ENCODE data around the gene ANAPC7. TPM values are rescaled to one million over a fixed set of nuclear protein-coding genes. Genes with fewer than 3 reads are reported as not detected.
A peak's percentile ranks its signal among the peaks of the same experiment; 100 is the strongest.
"Not testable (repeated sequence)": the region's sequence is repeated elsewhere in the genome, so short reads cannot be mapped to it uniquely, and the experiment has no call there.

ANAPC7 gene
- total RNA-seq, 1 donor = 31.5 TPM

GRCh38 chr12:110436231-110436630 is 32.7 kb upstream of the ANAPC7 start:
- no peak overlapping the region for H3K27ac ChIP-seq (ENCODE audit: low read depth, low read length)
- TF ChIP-seq, protein P1, sequence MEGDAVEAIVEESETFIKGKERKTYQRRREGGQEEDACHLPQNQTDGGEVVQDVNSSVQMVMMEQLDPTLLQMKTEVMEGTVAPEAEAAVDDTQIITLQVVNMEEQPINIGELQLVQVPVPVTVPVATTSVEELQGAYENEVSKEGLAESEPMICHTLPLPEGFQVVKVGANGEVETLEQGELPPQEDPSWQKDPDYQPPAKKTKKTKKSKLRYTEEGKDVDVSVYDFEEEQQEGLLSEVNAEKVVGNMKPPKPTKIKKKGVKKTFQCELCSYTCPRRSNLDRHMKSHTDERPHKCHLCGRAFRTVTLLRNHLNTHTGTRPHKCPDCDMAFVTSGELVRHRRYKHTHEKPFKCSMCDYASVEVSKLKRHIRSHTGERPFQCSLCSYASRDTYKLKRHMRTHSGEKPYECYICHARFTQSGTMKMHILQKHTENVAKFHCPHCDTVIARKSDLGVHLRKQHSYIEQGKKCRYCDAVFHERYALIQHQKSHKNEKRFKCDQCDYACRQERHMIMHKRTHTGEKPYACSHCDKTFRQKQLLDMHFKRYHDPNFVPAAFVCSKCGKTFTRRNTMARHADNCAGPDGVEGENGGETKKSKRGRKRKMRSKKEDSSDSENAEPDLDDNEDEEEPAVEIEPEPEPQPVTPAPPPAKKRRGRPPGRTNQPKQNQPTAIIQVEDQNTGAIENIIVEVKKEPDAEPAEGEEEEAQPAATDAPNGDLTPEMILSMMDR (IDR thresholded peaks at IDR 0.05; ENCODE audit: extremely low read depth, low read depth, low read length) = no peak
- no peak overlapping the region for H3K4me2 ChIP-seq (ENCODE audit: insufficient read depth, low read length)
- H3K36me3 ChIP-seq (ENCODE audit: insufficient read depth, low read length) = peaks cover 55% of the 10 kb centered on the region
- H4K20me1 ChIP-seq (ENCODE audit: insufficient read depth, low read length) = no peaks in the 10 kb centered on the region
- H3K27me3 ChIP-seq (ENCODE audit: insufficient read depth, low read length) = no peaks in the 10 kb centered on the region
- no peak overlapping the region for H3K4me3 ChIP-seq (ENCODE audit: insufficient read depth, low read length)
- no peak overlapping the region for H2AFZ ChIP-seq (ENCODE audit: low read length)
- H3K9me3 ChIP-seq (ENCODE audit: low read depth, low read length) = no peaks in the 10 kb centered on the region
- peaks cover 14% of the 10 kb centered on the region for H3K4me1 ChIP-seq (ENCODE audit: insufficient read depth, low read length)
- H3K79me2 ChIP-seq (ENCODE audit: insufficient read depth, low read length) = peaks cover 4% of the 10 kb centered on the region
- peak; percentile 72 for DNase-seq (ENCODE audit: insufficient read length, low spot score, missing footprints)

DNA sequence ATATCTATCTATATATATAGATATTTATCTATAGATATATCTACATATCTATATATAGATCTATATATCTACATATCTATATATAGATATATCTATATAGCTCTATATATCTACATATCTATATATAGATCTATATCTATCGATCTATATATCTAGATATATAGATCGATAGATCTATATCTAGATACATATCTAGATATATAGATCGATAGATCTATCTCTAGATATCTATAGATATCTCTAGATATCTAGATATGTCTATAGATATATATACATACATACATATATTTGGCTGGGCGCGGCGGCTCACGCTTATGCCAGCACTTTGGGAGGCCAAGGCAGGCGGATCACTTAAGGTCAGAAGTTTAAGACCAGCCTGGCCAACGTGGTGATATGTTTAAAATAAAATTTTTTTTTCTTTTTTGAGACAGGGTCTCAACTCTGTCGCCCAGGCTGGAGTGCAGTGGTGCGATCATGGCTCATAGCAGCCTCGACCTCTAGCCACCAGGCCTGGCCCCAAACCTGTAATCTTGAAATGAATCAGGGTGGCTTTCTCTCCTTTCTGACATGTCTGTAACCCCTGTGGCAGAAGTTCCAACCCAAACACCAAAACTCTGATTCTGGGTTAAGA is 28.6 kb upstream of the ANAPC7 start:
- H3K36me3 ChIP-seq (ENCODE audit: insufficient read depth, low read length) = peaks cover 22% of the 10 kb centered on the region
- no peaks in the 10 kb centered on the region for H3K79me2 ChIP-seq (ENCODE audit: insufficient read depth, low read length)
- no peak overlapping the region for H2AFZ ChIP-seq (ENCODE audit: low read length)
- DNase-seq (ENCODE audit: insufficient read length, low spot score, missing footprints) = no peak
- peak overlapping the region; percentile 67 for H3K4me2 ChIP-seq (ENCODE audit: insufficient read depth, low read length)
- no peaks in the 10 kb centered on the region for H3K9me3 ChIP-seq (ENCODE audit: low read depth, low read length)
- H3K27ac ChIP-seq (ENCODE audit: low read depth, low read length) = no peak overlapping the region
- no peaks in the 10 kb centered on the region for H4K20me1 ChIP-seq (ENCODE audit: insufficient read depth, low read length)
- no peaks in the 10 kb centered on the region for H3K27me3 ChIP-seq (ENCODE audit: insufficient read depth, low read length)
- no peak overlapping the region for H3K4me3 ChIP-seq (ENCODE audit: insufficient read depth, low read length)
- TF ChIP-seq, protein P1 (IDR thresholded peaks at IDR 0.05; ENCODE audit: extremely low read depth, low read depth, low read length) = no peak
- H3K4me1 ChIP-seq (ENCODE audit: insufficient read depth, low read length) = peaks cover 17% of the 10 kb centered on the region

GRCh38 chr12:110429676-110430075 is 26.2 kb upstream of the ANAPC7 start:
- H3K4me3 ChIP-seq (ENCODE audit: insufficient read depth, low read length); H3K9me3 ChIP-seq (ENCODE audit: low read depth, low read length); H3K4me1 ChIP-seq (ENCODE audit: insufficient read depth, low read length); H3K36me3 ChIP-seq (ENCODE audit: insufficient read depth, low read length); H3K79me2 ChIP-seq (ENCODE audit: insufficient read depth, low read length); H4K20me1 ChIP-seq (ENCODE audit: insufficient read depth, low read length); H3K27me3 ChIP-seq (ENCODE audit: insufficient read depth, low read length); H3K27ac ChIP-seq (ENCODE audit: low read depth, low read length); DNase-seq (ENCODE audit: insufficient read length, low spot score, missing footprints); H2AFZ ChIP-seq (ENCODE audit: low read length); H3K4me2 ChIP-seq (ENCODE audit: insufficient read depth, low read length): not testable (repeated sequence)

DNA sequence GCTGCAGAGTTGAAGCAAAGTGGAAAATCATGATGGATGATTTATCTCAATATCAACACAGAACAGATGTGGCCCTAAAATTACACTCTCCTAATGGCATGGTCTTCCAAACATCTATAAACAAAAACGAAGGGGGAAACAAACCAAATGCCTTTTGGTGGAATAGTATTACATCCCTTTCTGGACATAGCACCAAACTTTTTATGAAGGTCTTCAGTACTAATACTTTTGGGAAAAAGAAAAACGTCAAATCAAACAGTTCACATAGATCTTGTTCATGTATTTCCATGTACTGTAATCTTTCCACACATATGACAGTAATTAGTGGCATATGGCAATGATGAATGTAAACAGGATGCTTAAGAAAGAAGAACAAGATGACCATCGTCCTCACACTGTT is 22.9 kb upstream of the ANAPC7 start:
- Histone ChIP-seq H3K79me2 (ENCODE audit: insufficient read depth, low read length) (no peaks in the 10 kb centered on the region), H4K20me1 (ENCODE audit: insufficient read depth, low read length) (no peaks in the 10 kb centered on the region), H3K4me3 (ENCODE audit: insufficient read depth, low read length) (no peak overlapping the region), H3K27ac (ENCODE audit: low read depth, low read length) (no peak overlapping the region), H3K36me3 (ENCODE audit: insufficient read depth, low read length) (no peaks in the 10 kb centered on the region), H3K27me3 (ENCODE audit: insufficient read depth, low read length) (peaks cover 9% of the 10 kb centered on the region), H3K4me1 (ENCODE audit: insufficient read depth, low read length) (peaks cover 4% of the 10 kb centered on the region), H2AFZ (ENCODE audit: low read length) (no peak overlapping the region), H3K9me3 (ENCODE audit: low read depth, low read length) (no peaks in the 10 kb centered on the region), H3K4me2 (ENCODE audit: insufficient read depth, low read length) (no peak overlapping the region)
- no peak for DNase-seq (ENCODE audit: insufficient read length, low spot score, missing footprints)
- TF ChIP-seq, protein P1 (IDR thresholded peaks at IDR 0.05; ENCODE audit: extremely low read depth, low read depth, low read length) = no peak
